SIG-M5 (cell line): Measurements from ENCODE around the gene RLN1.
"Not testable (repeated sequence)": the region's sequence is repeated elsewhere in the genome, so short reads cannot be mapped to it uniquely, and the experiment has no call there.

Experiments
- DNase-seq: peaks from one replicate; lab custom pipeline; 2025; lab: John Stamatoyannopoulos, UW

RLN1 gene

GRCh38 chr9:5321601-5322000, 18.1 kb downstream of the RLN1 start:
- not testable (repeated sequence) for DNase-seq

- no peak for DNase-seq
Measured at GRCh38 chr9:5321058-5321457, 18.6 kb downstream of the RLN1 start.

- DNase-seq = not testable (repeated sequence)
Measured at GRCh38 chr9:5316406-5316805, 23.3 kb downstream of the RLN1 start.

- DNase-seq = no peak
Measured at GRCh38 chr9:5315187-5315923, 24.3 kb downstream of the RLN1 start.

- DNase-seq = no peak
Measured at GRCh38 chr9:5310851-5311250, 28.8 kb downstream of the RLN1 start.

DNA sequence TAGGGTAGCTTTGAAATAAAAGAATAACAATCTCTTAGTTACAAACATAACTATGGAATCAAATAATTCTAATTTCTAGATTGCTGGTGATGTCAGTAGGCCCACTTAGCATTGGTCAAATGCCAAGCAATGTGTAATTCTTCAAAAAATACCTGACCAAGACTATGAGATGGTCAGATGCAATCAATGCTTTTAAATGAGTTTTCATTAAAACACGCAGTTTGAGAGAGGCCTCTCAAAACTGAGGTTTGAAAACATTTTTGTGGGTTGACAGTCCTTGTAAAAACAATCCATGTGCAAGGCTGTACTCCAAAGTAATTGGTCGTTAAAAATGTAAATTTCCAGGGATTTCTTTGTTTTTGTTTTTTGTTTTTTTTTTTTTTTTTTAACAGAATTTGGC, 33.9 kb downstream of the RLN1 start:
- no peak for DNase-seq

DNA sequence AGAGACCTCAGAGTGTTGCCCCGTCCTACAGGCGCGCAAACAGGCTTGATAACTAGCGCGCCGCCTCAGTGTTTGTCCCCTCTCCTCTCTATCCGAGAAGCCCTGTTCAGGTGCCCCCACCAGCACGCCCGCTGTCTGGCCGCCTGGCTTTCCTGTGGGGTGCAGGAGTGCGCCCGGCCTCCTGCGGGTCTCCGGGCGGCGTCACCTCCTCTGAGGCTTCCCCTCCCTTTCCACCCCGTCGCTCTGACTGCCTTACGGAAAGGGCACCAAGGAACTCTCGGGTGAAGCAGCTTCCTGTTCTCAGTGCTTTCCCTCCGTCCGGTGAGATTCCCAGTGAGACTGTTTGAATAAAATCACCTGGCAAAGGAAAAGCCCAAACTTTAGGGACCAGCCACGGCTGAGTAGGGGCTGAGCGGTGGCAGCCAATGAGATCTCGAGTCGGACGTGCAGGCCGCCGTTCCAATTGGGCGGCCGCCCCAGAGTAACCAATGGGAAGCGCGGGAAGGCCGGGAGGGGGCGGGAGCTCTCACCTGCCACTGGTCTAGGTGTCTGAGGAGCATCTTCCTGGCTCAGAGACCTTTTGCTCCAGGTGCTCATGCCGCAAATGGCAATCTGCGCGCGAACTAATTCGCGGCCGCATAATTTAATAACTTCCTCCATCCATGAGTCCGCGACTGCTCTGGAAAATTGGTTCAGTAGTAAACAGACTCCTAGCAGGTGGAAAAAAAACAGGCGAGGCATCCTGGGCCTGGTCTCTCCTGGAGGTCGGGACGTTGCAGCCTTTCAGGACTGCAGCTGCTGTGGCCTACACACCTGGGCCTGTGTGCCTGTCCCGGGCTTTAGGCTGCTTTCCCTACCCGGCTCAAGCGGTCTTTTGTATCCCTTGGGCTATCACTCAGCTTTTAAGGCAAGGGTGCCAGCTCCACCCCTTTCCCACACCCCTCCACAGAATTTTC, 35.6 kb downstream of the RLN1 start, which contains the start of gene RLN2:
TSS of gene RLN2 (minus strand) at position 877 of the 956 bp plus-strand sequence. CDS start at position 741, 136 bp downstream.
- DNase-seq = not testable (repeated sequence)

DNA sequence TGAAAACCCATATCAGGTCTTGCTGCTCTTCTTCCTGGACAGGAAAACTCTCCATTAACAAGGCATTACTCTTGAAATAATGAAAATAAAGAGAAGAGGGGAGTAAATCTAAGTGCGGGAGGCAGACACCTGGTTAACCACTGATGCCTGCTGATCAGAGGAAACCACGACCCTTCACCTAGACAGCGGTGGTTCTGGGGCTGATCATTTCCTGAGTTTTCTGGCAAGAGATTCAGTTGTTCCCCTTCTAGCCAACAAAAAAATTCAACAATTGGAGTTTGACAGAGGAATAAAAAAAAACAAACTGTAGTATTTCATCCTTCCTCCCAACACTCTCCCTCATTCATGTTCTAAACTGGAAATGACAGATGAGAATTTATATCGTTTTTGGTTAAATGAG, 38.1 kb downstream of the RLN1 start:
- no peak for DNase-seq

DNA sequence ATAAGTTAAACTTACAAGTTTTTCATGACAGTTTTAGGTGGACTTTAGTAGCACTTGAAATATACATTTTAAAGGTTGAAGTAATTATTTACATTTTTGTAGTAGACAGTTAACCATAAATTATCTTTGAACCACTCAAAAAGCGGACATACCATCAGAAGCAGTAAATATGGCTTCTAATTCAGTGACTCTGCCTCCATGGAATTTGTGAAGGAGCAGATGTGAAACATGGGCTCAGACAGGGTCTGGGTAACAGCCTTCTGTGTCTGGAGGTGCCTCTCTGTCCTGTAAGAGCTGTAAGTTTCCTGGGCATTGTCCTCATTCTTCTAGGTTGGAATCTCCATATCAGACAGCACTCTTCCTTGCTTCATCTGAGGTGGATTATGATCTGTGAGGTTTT, 47.5 kb downstream of the RLN1 start:
- DNase-seq = no peak

DNA sequence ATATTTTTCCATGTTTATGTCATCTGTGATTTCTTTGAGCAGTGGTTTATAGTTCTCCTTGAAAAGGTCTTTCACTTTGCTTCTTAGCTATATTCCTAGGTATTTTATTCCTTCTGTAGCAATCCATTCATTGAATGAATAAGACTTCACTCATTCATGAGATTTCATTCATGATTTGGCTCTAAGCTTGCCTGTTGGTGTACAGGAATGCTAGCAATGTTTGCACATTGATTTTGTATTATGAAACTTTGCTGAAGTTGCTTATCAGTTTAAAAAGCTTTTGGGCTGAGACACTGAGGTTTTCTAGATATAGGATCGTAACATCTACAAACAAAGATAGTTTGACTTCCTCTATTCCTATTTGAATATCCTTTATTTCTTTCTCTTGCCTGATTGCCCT, 51.1 kb downstream of the RLN1 start:
- DNase-seq = no peak

GRCh38 chr9:5286262-5286661, 53.4 kb downstream of the RLN1 start:
- DNase-seq = no peak
